Small intestine (tissue), 7 donors: Measurements from ENCODE around the gene FRMD4A. TPM values are rescaled to one million over a fixed set of nuclear protein-coding genes. Genes with fewer than 3 reads are reported as not detected.
A peak's percentile ranks its signal among the peaks of the same experiment; 100 is the strongest.
"Not testable (repeated sequence)": the region's sequence is repeated elsewhere in the genome, so short reads cannot be mapped to it uniquely, and the experiment has no call there.

Experiments
- DNase-seq, 2 donors: peaks; one replicate each; pipeline versions ENCODE4 v3.0.0 to v3.0.0-alpha.2; 2013
- FAIRE-seq: peaks from 2 replicates; lab custom pipeline; 2012; peaks lifted over from hg19 to GRCh38; lab: Jason Lieb, UNC
- H3K27ac ChIP-seq, 3 donors: one replicate each; pipeline ENCODE4 v1.5.1; 2013; ENCODE audit warnings: low read length in 2 of 3, mild to moderate bottlenecking in 2 of 3, control low read depth in 1 of 3, inconsistent platforms in 1 of 3, low read depth in 1 of 3, moderate library complexity in 1 of 3
- H3K27me3 ChIP-seq, 3 donors: one replicate each; pipeline ENCODE4 v1.6.1; 2013; ENCODE audit warnings: low read length in 3 of 3, inconsistent platforms in 1 of 3; ENCODE audit not compliant: control insufficient read depth in 3 of 3, insufficient read depth in 3 of 3
- H3K36me3 ChIP-seq, 3 donors: one replicate each; pipeline ENCODE4 v1.6.1; 2013; ENCODE audit warnings: low read length in 3 of 3, inconsistent platforms in 1 of 3, low read depth in 1 of 3, mild to moderate bottlenecking in 1 of 3, moderate library complexity in 1 of 3; ENCODE audit not compliant: control insufficient read depth in 3 of 3, insufficient read depth in 2 of 3
- H3K4me1 ChIP-seq, 3 donors: one replicate each; pipeline ENCODE4 v1.6.1; 2013; ENCODE audit warnings: low read length in 2 of 3, inconsistent platforms in 1 of 3, low read depth in 1 of 3, mild to moderate bottlenecking in 1 of 3, moderate library complexity in 1 of 3; ENCODE audit not compliant: control insufficient read depth in 3 of 3, insufficient read depth in 2 of 3
- H3K4me3 ChIP-seq, 3 donors: one replicate each; pipeline ENCODE4 v1.5.1; 2013; ENCODE audit warnings: low read length in 3 of 3, control low read depth in 1 of 3, inconsistent platforms in 1 of 3, low read depth in 1 of 3, mild to moderate bottlenecking in 1 of 3, moderate library complexity in 1 of 3
- H3K9me3 ChIP-seq, 2 donors: one replicate each; pipeline ENCODE4 v1.6.1; 2013; ENCODE audit warnings: low read depth in 1 of 2, low read length in 1 of 2; ENCODE audit not compliant: control insufficient read depth in 2 of 2, insufficient read depth in 1 of 2
- WGBS, 3 donors: extraction: QIAGEN DNeasy Blood & Tissue Kit; methylation state at CpG; one replicate each; pipeline ENCODE4 v1.1.7; 2013; 5-methylcytosine and 5-hydroxymethylcytosine counted together
- polyA plus RNA-seq, 4 donors: library from polyadenylated mRNA; stranded (reverse) in 3 of 4; unstranded in 1 of 4; fragments of 200-250 nt in 3 of 4; fragments of 120-200 nt in 1 of 4; gene quantifications; one replicate each; pipeline versions ENCODE4 v1.2.1 to v1.2.3, GENCODE V29; 2013
- donor health status: healthy with polysubstance abuse.
- donor health status: control.
- donor health status: control.
- donor health status: Bipolar disorder and iron deficiency.
- donor health status: healthy.

FRMD4A gene
- polyA plus RNA-seq, 4 donors: 0.45 to 16.9 (median 6.2) TPM

GRCh38 chr10:13959443-13960359, 371.0 kb downstream of the FRMD4A start:
- Histone ChIP-seq H3K4me3 (no peak overlapping the region), H3K36me3 (no peaks in the 10 kb centered on the region), H3K9me3 (no peaks in the 10 kb centered on the region), H3K27ac (peak overlapping the region in 1 of 3 donors; percentile 58), H3K27me3 (no peaks in the 10 kb centered on the region), H3K4me1 (peaks cover 0 to 3% (median 0%) of the 10 kb centered on the region in 3 donors)
- DNase-seq (no peak), FAIRE-seq (no peak)
- 51 to 57% (median 53%) methylated on average over 18 of the region's 18 CpGs for WGBS, 3 donors

- no peaks in the 10 kb centered on the region for H3K9me3 ChIP-seq
- FAIRE-seq (no peak), DNase-seq (no peak)
- no peak overlapping the region for H3K4me3 ChIP-seq
- 72 to 80% (median 79%) methylated on average over 9 of the region's 9 CpGs for WGBS, 3 donors
- no peaks in the 10 kb centered on the region for H3K36me3 ChIP-seq
- H3K27me3 ChIP-seq: no peaks in the 10 kb centered on the region
- H3K4me1 ChIP-seq: peaks cover 0 to 3% (median 0%) of the 10 kb centered on the region in 3 donors
- H3K27ac ChIP-seq: peak overlapping the region in 1 of 3 donors; percentile 30
These were observed 372.9 kb downstream of the FRMD4A start for GRCh38 chr10:13957856-13958255.

- WGBS, 3 donors: 57 to 71% (median 65%) methylated on average over 8 of the region's 8 CpGs
- Histone ChIP-seq H3K27me3 (no peaks in the 10 kb centered on the region), H3K4me3 (no peak overlapping the region), H3K4me1 (peaks cover 0 to 3% (median 0%) of the 10 kb centered on the region in 3 donors), H3K36me3 (no peaks in the 10 kb centered on the region), H3K27ac (peak overlapping the region in 1 of 3 donors; percentile 60), H3K9me3 (no peaks in the 10 kb centered on the region)
- DNase-seq (peak; percentile 3 to 25), FAIRE-seq (no peak)
These were observed 373.9 kb downstream of the FRMD4A start for GRCh38 chr10:13956826-13957225.

GRCh38 chr10:13955409-13956068, 375.2 kb downstream of the FRMD4A start:
- H3K36me3 ChIP-seq: no peaks in the 10 kb centered on the region
- no peaks in the 10 kb centered on the region for H3K27me3 ChIP-seq
- FAIRE-seq: no peak
- no peaks in the 10 kb centered on the region for H3K9me3 ChIP-seq
- no peak for DNase-seq
- no peak overlapping the region for H3K27ac ChIP-seq
- no peaks in the 10 kb centered on the region for H3K4me1 ChIP-seq
- H3K4me3 ChIP-seq: no peak overlapping the region
- WGBS, 3 donors: 80 to 93% (median 90%) methylated on average over 7 of the region's 7 CpGs

- 78 to 84% (median 79%) methylated on average over 8 of the region's 8 CpGs for WGBS, 3 donors
- not testable (repeated sequence) for H3K9me3 ChIP-seq, H3K36me3 ChIP-seq, FAIRE-seq, H3K4me3 ChIP-seq, H3K4me1 ChIP-seq, DNase-seq, H3K27ac ChIP-seq, H3K27me3 ChIP-seq
These were observed 376.5 kb downstream of the FRMD4A start for GRCh38 chr10:13954195-13954594.

GRCh38 chr10:13953371-13953770, 377.4 kb downstream of the FRMD4A start:
- H3K27me3 ChIP-seq: no peaks in the 10 kb centered on the region
- no peaks in the 10 kb centered on the region for H3K9me3 ChIP-seq
- DNase-seq (no peak), FAIRE-seq (no peak)
- 83 to 87% (median 85%) methylated on average over 4 of the region's 4 CpGs for WGBS, 3 donors
- no peaks in the 10 kb centered on the region for H3K36me3 ChIP-seq
- H3K4me1 ChIP-seq: no peaks in the 10 kb centered on the region
- no peak overlapping the region for H3K4me3 ChIP-seq
- no peak overlapping the region for H3K27ac ChIP-seq

GRCh38 chr10:13950543-13950939, 380.2 kb downstream of the FRMD4A start:
- Histone ChIP-seq H3K4me3 (no peak overlapping the region), H3K27me3 (no peaks in the 10 kb centered on the region), H3K9me3 (no peaks in the 10 kb centered on the region), H3K36me3 (no peaks in the 10 kb centered on the region), H3K27ac (peak overlapping the region in 1 of 3 donors; percentile 1), H3K4me1 (peaks cover 0 to 4% (median 0%) of the 10 kb centered on the region in 3 donors)
- 61 to 70% (median 66%) methylated on average over 4 of the region's 4 CpGs for WGBS, 3 donors
- FAIRE-seq: no peak
- no peak for DNase-seq

GRCh38 chr10:13949844-13950542, 380.7 kb downstream of the FRMD4A start:
- FAIRE-seq (no peak), DNase-seq (no peak)
- Histone ChIP-seq H3K27ac (peak overlapping the region in 1 of 3 donors; percentile 45), H3K36me3 (no peaks in the 10 kb centered on the region), H3K4me1 (peaks cover 0 to 7% (median 0%) of the 10 kb centered on the region in 3 donors), H3K27me3 (no peaks in the 10 kb centered on the region), H3K9me3 (no peaks in the 10 kb centered on the region), H3K4me3 (no peak overlapping the region)
- WGBS, 3 donors: 76 to 84% (median 81%) methylated on average over 3 of the region's 3 CpGs
